CD4-positive, alpha-beta T cell (primary cell): ENCODE data around the gene ADCY4. TPM values are rescaled to one million over a fixed set of nuclear protein-coding genes. Genes with fewer than 3 reads are reported as not detected.

ENCODE experiments used
- ATAC-seq: fragments of 200-7000 bp; cut with Tn5 transposase; one replicate; pipeline ENCODE4 v1.10.0; 2022; ENCODE audit warnings: mild to moderate bottlenecking; ENCODE audit not compliant: poor library complexity
- CTCF ChIA-PET: fragments of 350-600 bp; sonication (Branson Sonifier 250); formaldehyde crosslinking; loops from one replicate; lab custom pipeline; 2021; ENCODE audit warnings: antibody characterized with exemption, inconsistent platforms; lab: Charles Lee
- POLR2A ChIA-PET: fragments of 350-600 bp; sonication (Branson Sonifier 250); formaldehyde crosslinking; loops from one replicate; lab custom pipeline; 2021; ENCODE audit warnings: antibody characterized with exemption, inconsistent platforms; lab: Charles Lee
- DNase-seq, 14 experiments: peaks; one replicate each; pipeline ENCODE4 v3.0.0-alpha.2; 2013 to 2020; ENCODE audit warnings: mixed read lengths in 2 of 14
- H3K27ac ChIP-seq, 2 donors: one replicate each; pipeline versions ENCODE4 v1.5.1 to v1.7.0; 2013; ENCODE audit warnings: low read length in 2 of 2, low read depth in 1 of 2, mild to moderate bottlenecking in 1 of 2
- H3K27me3 ChIP-seq, 2 experiments: 1 replicate in 1 of 2; 2 replicates in 1 of 2; pipeline versions ENCODE4 v1.6.1 to v1.7.0; 2013; ENCODE audit warnings: low read length in 2 of 2, control low read depth in 1 of 2, mild to moderate bottlenecking in 1 of 2, moderate library complexity in 1 of 2; ENCODE audit not compliant: insufficient read depth in 2 of 2, control insufficient read depth in 1 of 2
- H3K36me3 ChIP-seq: one replicate; pipeline ENCODE4 v1.6.1; 2013; ENCODE audit warnings: low read length, control low read depth; ENCODE audit not compliant: insufficient read depth
- H3K4me1 ChIP-seq: one replicate; pipeline ENCODE4 v1.6.1; 2013; ENCODE audit warnings: low read length, control low read depth; ENCODE audit not compliant: insufficient read depth
- H3K4me3 ChIP-seq: one replicate; pipeline ENCODE4 v1.5.1; 2013; ENCODE audit warnings: mild to moderate bottlenecking, low read length, moderate library complexity
- H3K9me3 ChIP-seq, 2 experiments: 1 replicate in 1 of 2; 2 replicates in 1 of 2; pipeline versions ENCODE4 v1.6.1 to v1.7.0; 2013; ENCODE audit warnings: low read length in 2 of 2, mild to moderate bottlenecking in 2 of 2, control low read depth in 1 of 2, moderate library complexity in 1 of 2; ENCODE audit not compliant: control insufficient read depth in 1 of 2, insufficient read depth in 1 of 2
- H3K27ac Mint-ChIP-seq: one replicate; pipeline ENCODE4 v1.8.0; 2020; ENCODE audit warnings: mixed read lengths
- H3K27me3 Mint-ChIP-seq: one replicate; pipeline ENCODE4 v1.8.0; 2021; ENCODE audit warnings: mixed read lengths
- H3K36me3 Mint-ChIP-seq: one replicate; pipeline ENCODE4 v1.8.0; 2021; ENCODE audit warnings: low read depth, mixed read lengths
- H3K4me1 Mint-ChIP-seq: one replicate; pipeline ENCODE4 v1.8.0; 2021; ENCODE audit warnings: low read depth, mixed read lengths
- H3K4me3 Mint-ChIP-seq: one replicate; pipeline ENCODE4 v1.8.0; 2020; ENCODE audit warnings: mild to moderate bottlenecking, mixed read lengths
- H3K9me3 Mint-ChIP-seq: one replicate; pipeline ENCODE4 v1.8.0; 2020; ENCODE audit warnings: mixed read lengths
- CTCF ChIP-seq: fragments of 200-600 bp; IDR thresholded peaks from one replicate; pipeline ENCODE4 v1.8.0; 2022; ENCODE audit warnings: antibody characterized with exemption, mild to moderate bottlenecking
- intact Hi-C, 2 experiments: fragments of 100-400 bp; cut with DNase I in 1 of 2; cut with micrococcal nuclease in 1 of 2; formaldehyde crosslinking; loops; one replicate each; pipeline versions ENCODE4 v1.15.1 to v1.9.0; 2023 to 2025; cut with DNase I, micrococcal nuclease
- total RNA-seq, 174 experiments: library from RNA in 2 of 174; stranded (reverse) in 2 of 174; gene quantifications; one replicate each; pipeline ENCODE4 v1.2.3 and lab custom pipeline; 2021 to 2026

Gene ADCY4
- total RNA-seq, 2 experiments from 2014 or later = 4.7 to 5.9 TPM

- TF ChIP-seq CTCF = no peak
- Histone ChIP-seq H3K4me1 (peaks cover 8% of the 10 kb centered on the region), H3K4me3 (no peak overlapping the region), H3K9me3 (peaks cover 0 to 4% of the 10 kb centered on the region in 2 experiments), H3K36me3 (no peaks in the 10 kb centered on the region), H3K27ac (no peak overlapping the region), H3K27me3 (no peaks in the 10 kb centered on the region)
- ATAC-seq (no peak), DNase-seq (no peak)
- Mint-ChIP-seq H3K36me3 (no peaks in the 10 kb centered on the region), H3K27ac (no peak overlapping the region), H3K4me1 (peaks cover 5% of the 10 kb centered on the region), H3K9me3 (no peaks in the 10 kb centered on the region), H3K4me3 (no peak overlapping the region), H3K27me3 (peaks cover 10% of the 10 kb centered on the region)
- POLR2A ChIA-PET = no interaction called here
- intact Hi-C loops = no loop called here
- CTCF ChIA-PET = interaction anchor here (2.2 kb wide), 1 partner anchor 15 kb away, joined by 5 read pairs; the partner anchor contains the start of gene CIDEB
These were observed 12.2 kb downstream of the ADCY4 start for GRCh38 chr14:24322672-24323071.

- ChIA-PET POLR2A (no interaction called here), CTCF (interaction anchor here (2.2 to 2.7 kb wide), 2 partner anchors 12 to 13 kb away, joined by 5 to 10 read pairs; partner anchors contain the start of gene CIDEB)
- ATAC-seq = no peak
- H3K27ac Mint-ChIP-seq = no peak overlapping the region
- intact Hi-C loops = no loop called here
- H3K4me1 ChIP-seq = peaks cover 6% of the 10 kb centered on the region
- H3K36me3 ChIP-seq = no peaks in the 10 kb centered on the region
- no peaks in the 10 kb centered on the region for H3K36me3 Mint-ChIP-seq
- no peak for TF ChIP-seq CTCF
- H3K9me3 Mint-ChIP-seq = no peaks in the 10 kb centered on the region
- H3K27me3 ChIP-seq = no peaks in the 10 kb centered on the region
- DNase-seq = no peak
- peaks cover 10% of the 10 kb centered on the region for H3K27me3 Mint-ChIP-seq
- peaks cover 6% of the 10 kb centered on the region for H3K4me1 Mint-ChIP-seq
- H3K4me3 Mint-ChIP-seq = no peak overlapping the region
- H3K4me3 ChIP-seq = no peak overlapping the region
- H3K9me3 ChIP-seq = peaks cover 0 to 4% of the 10 kb centered on the region in 2 experiments
- no peak overlapping the region for H3K27ac ChIP-seq
These were observed 13.5 kb downstream of the ADCY4 start for GRCh38 chr14:24321212-24321975.

GRCh38 chr14:24317141-24317928, 17.5 kb downstream of the ADCY4 start:
- POLR2A ChIA-PET = no interaction called here
- CTCF ChIA-PET = interaction anchor here (1.2 to 1.4 kb wide), 2 partner anchors 9 to 16 kb away, joined by 5 to 10 read pairs; partner anchors contain the start of gene CIDEB

More at GRCh38 chr14:24317141-24317928, 17.5 kb downstream of the ADCY4 start:
- H3K27me3 ChIP-seq = no peaks in the 10 kb centered on the region
- intact Hi-C loops = no loop called here
- H3K36me3 ChIP-seq = peaks cover 7% of the 10 kb centered on the region
- DNase-seq = no peak
- TF ChIP-seq CTCF = no peak
- Mint-ChIP-seq H3K4me1 (peaks cover 41% of the 10 kb centered on the region), H3K4me3 (no peak overlapping the region), H3K36me3 (no peaks in the 10 kb centered on the region), H3K9me3 (no peaks in the 10 kb centered on the region), H3K27me3 (peaks cover 6% of the 10 kb centered on the region), H3K27ac (no peak overlapping the region)
- H3K27ac ChIP-seq = no peak overlapping the region
- H3K9me3 ChIP-seq = no peaks in the 10 kb centered on the region
- H3K4me3 ChIP-seq = no peak overlapping the region
- ATAC-seq = no peak
- peaks cover 43% of the 10 kb centered on the region for H3K4me1 ChIP-seq
